ENCODE data around the gene CTSD. TPM values are rescaled to one million over a fixed set of nuclear protein-coding genes. Genes with fewer than 3 reads are reported as not detected.

Gene CTSD
- total and polyA plus RNA-seq, 2 of the 8 experiments (the other 6 are each of a cell fraction or from before 2014, with no cell fraction given), result 169 to 173 TPM

- TF ChIP-seq CHD7 (IDR thresholded peaks at IDR 0.05; ENCODE audit: insufficient replicate concordance, low read length), result no peak
- TF ChIP-seq BRCA1 (IDR thresholded peaks at IDR 0.05; ENCODE audit: low read depth, low read length), result no peak
These were observed 8.4 kb downstream of the CTSD start (continued) for GRCh38 chr11:1755344-1755691.
